Middle frontal gyrus (tissue), 1 donor: ENCODE results near the gene LRRC28.
"Not testable (repeated sequence)": the region's sequence is repeated elsewhere in the genome, so short reads cannot be mapped to it uniquely, and the experiment has no call there.

Experiments
- DNase-seq: peaks from one replicate; pipeline ENCODE4 v3.0.0-alpha.2; 2015; ENCODE audit warnings: low spot score; ENCODE audit errors: extremely low spot score

Gene LRRC28

DNA sequence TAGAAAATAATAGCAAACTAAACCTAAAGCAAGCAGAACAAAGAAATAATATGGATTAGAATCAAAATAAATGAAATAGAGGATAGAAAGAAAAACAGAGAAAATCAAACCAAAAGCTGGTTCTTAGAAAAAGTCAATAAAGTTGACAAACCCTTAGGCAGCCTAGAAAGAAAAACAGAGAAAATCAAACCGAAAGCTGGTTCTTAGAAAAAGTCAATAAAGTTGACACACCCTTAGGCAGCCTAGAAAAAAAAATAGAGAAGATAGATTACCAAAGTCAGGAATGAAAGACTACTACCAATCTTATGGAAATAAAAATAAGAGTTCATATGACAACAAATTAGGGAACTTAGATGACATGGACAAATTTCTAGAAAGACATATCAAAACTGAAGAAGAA, 142.4 kb downstream of the LRRC28 start:
- no peak for DNase-seq

DNA sequence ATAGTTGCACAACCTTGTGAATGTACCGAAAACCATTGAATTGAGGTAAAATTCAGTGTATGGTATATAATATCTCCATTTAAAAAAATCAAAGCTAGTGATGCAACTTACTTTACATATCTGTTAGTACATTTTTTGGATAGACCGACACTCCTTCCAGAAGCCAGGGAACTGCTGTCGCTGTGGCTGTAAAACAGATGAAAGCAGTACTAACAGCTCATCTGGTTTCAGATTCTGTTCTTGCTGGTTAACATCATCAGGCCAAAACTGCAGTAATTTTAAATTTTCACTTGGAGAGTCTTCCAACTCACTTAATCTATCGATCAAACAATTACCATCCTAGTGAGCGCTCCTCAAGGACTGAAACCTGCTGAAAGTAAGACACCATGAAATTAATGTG, 145.1 kb downstream of the LRRC28 start:
- no peak for DNase-seq

DNA sequence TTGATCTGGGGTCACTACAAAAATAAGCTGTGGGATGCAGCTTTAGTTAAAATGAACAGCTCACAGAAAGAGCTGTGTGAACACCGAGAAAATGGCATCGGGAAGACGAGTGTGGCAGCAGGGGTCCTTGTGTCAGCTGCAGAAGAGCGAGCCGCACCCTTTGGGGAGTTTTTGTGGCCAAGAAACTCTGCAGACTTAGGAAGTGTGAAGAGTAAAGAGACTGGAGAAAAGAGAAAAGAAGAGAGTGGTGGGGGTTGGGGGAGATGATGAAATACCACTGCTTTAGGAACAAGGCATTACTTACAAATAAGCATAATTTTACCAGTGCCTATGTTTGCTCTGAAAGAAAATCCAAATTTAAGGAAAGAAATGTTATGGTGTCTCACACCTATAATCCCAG, 147.8 kb downstream of the LRRC28 start:
- no peak for DNase-seq

DNA sequence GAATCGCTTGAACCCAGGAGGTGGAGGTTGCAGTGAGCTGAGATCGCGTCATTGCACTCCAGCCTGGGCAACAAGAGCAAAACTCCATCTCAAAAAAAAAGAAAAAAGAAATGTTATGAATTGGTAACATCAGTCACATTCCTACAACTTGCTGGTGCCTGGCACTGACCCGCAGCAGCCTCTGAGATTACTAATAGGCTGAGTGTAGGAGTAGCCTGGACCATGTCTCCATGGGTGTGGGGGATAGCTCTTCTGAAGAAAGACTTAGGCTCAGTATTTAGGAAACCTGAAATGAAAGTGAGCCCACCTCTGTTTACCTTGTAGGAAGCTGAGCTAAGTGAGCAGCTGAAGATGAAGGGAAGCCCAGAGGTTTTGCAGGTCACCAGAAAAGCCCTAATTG, 148.3 kb downstream of the LRRC28 start:
- DNase-seq = no peak

DNA sequence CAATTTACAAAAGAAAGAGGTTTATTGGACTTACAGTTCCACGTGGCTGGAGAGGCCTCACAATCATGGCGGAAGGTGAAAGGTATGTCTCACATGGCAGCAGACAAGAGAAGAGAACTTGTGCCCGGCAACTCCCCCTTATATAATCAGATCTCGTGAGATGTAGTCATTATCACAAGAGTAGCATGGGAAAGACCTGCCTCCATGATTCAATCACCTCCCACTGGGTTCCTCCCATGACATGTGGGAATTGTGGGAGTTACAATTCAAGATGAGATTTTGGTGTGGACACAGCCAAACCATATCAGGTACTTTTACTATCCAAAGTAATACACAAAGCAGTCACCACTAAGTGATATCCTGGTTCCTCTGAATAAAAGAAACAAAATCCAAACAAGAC, 149.9 kb downstream of the LRRC28 start:
- not testable (repeated sequence) for DNase-seq

DNA sequence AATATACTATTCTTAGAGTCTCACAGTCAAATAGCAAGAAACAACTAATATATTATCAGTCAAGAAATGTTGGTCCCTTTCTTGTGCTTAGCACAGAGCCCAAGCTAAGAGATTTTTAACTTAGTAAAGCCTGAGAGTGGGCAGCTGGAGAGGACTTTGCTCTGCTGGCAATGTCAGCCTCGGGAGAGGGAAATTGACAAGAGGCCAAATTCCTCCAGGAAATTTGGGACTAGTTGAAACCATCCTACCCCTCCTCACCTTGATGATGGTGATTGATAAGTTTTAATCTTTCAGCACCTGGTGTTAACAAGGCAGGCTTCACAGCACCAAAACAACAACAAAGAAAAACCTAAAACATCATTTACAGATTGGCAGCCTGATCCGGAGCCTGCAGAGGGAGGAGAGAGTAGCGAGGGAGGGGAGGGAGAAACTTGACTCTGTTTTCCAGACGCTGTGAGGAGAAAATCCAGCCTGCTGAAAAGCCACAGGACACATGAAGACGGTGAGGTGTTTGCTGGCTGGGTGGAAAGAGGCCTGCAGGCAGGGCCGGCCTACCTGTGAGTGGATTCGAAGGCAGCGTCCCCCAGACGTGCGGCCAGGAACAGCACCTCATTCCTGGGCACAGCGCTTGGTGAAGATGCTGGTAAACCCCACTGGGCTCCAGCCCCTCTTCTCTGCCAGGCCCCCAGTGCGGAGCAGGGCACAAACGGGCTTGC, 150.9 kb downstream of the LRRC28 start:
- DNase-seq = no peak

DNA sequence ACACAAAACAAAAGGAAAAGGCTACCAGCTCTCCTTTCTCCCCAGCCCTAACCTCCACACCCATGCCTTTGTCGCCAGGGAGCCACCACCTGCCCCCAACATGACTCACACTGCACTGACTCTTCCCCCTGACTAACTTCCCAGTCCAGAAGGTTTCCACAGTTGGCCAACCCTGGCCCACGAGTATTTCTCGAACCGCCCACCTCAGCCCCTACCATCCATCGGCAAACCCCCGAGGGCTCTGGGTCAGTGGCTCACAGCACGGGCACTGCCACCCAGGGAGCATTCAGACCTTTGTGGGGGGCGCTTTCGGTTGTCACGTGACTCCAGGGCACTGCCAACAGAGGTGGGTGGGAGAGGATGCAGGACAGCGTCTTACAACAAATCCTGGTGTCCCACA, 152.3 kb downstream of the LRRC28 start:
- no peak for DNase-seq

DNA sequence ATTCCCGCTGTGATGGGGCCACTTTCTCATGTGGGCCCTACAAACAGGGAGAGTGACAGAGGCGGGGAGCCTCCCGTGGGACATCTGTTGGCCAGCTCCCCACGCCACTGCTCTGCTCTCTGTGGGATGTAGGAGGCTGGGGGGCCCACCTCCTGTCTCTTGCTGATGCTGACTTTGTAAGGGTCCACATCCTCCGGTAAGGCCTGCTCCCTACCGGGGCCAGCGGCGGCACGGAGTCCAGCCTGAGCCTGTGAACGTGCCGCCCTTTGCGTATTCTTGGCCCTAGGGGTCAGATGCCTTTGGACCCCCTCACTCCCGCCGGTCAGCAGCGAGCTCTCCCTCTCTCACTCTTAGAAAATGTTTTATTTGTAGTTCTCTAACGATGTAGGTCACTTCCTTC, 153.2 kb downstream of the LRRC28 start:
- no peak for DNase-seq

DNA sequence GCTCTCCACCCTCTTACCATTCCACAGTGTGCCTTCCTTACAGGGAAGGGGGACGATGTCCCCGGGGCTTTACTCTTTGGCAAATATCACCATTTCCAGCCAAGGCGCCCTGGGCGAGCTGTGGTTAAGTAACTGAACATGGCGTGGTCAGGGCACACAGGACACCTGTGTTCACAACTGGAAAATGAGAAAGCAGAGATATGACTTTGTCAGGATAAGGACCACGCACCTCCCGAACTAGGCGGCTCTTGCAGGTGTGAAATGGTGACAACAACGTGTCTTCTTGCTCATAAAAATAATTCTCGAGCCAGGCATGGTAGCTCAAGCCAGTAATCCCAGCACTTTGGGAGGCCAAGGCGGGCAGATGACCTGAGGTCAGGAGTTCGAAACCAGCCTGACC, 154.8 kb downstream of the LRRC28 start:
- no peak for DNase-seq

DNA sequence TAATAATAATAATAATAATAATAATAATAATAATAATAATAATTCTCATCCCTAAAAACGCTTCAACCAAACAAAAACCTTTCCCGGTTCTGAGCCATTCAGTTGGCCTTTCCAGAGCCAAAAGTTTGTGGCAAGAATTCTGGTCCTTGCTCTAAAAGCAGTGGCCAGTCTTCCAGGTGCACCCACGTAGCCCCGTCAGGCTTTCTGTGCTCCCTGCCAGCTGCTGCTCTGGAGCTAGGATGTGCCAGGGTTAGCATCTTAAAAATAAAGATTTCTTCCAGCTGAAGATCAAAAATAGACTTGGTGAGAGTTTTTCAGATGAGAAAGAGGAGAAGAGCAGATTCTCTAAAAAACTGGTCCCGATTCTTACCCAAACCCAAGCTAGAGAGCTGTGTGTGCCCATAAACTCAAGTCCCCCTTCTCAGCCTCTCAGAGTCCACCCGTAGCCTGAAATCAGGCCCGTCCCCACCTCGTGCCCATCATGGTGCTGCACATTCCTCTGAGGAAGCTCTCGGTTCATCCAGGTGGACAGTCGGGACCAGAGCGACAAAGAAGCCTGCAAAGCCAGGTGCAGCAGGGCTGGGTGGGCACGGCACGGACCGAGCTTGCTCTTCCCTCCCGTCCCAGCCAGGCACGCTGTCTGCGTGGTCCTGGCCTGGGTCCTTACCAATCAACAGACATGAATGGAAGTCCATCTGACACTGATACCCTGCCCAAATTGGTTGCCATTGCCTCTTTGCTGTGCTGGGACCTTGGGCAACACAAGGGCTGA, 155.6 kb downstream of the LRRC28 start:
- peak; percentile 4 for DNase-seq

DNA sequence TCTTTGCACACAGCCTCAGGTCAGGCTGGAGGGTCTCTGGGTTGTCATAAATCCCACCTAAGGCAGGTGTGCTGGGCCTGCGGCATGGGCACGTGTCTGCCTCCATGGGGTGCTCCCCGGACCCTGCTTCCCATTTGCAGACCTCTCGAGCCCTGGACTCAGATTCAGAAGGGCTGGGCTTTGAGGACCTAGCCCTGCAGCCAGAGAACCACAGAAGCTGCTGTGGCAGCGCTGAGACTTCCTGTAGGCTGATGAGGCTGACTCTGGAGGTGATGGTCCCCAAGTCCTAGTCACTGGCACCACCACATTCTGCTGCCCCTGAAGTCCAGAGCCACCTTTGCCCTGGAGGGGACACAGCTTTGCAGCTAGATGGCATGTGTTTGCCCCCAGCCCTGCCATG, 156.4 kb downstream of the LRRC28 start:
- no peak for DNase-seq

DNA sequence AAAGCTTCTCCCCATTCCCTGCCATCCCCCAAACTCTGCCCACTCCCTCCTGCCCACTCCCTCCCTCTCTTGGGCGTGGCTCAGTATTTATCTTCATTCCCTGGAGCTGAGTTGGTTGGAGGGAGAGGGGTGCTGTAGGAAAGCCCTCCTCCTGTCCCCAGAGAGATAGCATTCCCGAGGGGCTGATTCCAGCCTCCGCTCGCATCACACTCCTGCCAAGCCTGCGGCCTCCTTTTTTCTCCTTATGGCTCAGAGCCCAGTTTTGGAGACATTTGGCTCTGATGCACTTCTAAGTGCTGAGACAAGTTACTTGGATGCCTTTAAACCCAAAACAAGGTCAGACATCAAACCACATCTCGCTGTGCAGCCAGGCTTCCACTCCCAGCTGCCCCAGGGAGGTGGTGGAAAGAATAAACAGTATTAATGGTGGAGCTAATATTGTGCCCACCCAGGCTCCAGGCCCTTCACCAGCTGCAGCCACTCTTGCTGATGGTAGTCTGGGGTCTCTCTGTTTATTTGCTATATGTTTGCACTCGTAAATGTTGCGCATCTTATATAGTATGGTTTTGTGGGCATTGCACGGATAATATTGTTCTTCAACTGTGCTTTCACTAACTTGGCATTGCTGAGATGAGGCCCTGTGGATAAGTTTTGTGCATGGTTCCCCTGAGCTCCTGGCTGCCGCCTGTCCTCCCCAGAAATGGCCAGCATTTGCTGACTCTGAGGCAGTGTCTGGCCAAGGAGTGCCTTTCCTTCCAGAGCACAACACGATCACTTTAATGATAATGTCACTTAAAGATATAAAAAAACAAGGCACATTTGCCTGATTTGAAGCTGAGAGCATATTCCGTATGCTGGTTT, 157.2 kb downstream of the LRRC28 start:
- DNase-seq = peak; percentile 53

DNA sequence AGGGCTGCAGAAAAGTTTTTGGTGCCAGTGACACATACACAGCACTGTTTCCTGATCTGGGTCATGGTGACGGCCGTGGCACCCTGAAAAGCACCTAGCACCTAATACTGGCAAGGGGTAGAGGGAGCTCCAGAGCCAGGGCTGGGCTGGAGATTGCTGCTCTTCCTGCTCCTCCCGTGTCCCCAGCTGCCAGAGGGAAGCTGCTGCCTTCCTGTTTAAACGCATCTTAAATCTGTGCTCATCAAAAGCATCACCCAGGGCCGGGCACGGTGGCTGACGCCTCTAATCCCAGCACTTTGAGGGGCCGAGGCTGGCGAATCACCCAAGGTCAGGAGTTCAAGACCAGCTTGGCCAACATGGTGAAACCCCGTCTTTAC, 157.8 kb downstream of the LRRC28 start:
- DNase-seq = no peak

DNA sequence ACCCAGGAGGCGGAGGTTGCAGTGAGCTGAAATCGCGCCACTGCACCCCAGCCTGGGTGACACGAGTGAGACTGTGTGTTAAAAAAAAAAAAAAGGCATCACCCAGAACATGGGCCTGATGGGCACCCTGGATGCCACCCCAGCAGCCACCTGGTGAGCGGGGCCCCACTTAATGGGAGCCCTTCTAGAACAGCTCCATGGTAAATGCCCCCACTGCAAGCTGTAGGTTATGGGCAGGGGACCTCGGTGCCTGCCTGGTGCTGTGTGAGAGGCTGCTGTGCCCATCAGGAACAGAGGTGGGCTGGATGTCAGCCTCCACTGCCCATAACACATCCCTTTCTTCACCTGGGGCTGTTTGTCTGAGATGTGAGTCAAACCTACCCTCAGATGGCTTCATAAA, 158.3 kb downstream of the LRRC28 start:
- no peak for DNase-seq

DNA sequence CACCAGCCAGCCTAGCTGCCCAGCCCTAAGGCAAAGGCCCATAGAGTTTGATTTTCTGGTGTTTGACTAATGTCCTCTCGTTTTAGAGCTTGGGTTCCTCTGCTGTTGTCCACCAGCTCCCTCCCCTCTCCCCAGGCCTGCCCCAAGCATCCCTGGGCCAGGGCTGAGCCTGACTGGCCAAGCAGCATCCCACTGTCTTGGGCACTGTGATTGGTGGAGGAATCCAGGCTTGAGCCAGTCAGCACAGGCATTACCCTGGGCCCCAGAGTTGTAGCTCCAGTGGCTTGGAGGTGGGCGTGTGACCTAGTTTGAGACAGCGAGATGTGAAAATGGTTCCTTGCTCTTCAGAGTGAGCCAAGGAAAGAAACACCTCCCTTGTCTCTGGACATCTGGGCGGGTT, 159.2 kb downstream of the LRRC28 start:
- DNase-seq = peak; percentile 8

DNA sequence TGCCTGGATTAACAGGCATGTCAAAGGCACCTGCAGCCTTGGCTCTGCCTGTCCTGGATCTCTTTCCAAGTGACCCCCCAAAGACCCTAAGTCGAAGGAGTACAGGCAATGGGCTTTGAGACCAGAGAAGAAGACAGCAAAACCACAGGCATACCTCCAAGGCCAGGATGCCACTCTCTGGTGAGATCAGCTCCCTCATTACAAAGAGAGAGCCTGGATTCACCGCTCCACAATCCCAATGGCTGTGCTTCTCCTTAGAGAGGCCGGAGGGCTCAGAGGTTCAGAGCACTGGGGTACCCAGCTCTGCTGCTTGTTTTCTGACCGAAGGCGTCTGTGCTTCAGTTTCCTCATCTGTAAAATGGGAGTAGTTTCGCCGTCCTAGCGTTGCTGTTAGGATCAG, 160.0 kb downstream of the LRRC28 start:
- no peak for DNase-seq

DNA sequence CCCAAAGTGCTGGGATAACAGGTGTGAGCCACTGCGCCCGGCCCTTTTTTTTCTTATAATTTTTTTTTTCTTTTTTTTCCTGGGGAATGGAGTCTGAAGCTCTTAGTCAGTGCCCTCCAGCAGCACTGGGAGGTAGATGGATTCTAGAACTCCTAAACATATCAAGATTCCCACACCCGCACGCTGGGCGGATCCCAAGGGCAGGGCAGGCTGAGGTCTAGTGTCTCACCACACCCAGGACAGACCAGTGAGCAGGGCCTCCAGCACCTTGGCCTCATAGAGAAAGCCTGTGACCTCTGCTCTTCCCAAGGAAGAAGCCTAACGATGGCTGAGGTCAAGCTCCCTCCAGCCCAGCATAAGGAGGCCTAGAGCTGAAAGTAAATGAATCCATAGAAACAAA, 160.8 kb downstream of the LRRC28 start:
- no peak for DNase-seq

DNA sequence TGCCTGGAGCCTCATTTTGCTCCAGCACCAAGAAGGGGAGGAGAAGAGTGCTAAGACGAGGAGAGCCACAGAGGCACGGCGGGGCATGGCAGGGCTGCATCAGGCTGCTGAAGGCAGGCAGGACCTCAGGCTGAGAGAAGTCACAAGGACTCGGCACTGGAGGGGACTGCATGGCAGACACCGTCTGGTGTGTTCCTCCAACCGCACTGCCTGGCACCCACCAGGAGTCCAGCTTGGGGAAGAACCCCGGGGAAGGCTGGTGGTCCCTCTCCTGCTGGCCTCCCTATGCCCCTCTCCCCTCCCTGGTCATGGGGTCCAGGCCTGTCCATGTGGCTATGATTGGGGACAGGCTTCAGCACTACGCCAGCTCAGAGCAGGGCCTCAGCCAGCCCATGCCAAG, 161.3 kb downstream of the LRRC28 start:
- no peak for DNase-seq

DNA sequence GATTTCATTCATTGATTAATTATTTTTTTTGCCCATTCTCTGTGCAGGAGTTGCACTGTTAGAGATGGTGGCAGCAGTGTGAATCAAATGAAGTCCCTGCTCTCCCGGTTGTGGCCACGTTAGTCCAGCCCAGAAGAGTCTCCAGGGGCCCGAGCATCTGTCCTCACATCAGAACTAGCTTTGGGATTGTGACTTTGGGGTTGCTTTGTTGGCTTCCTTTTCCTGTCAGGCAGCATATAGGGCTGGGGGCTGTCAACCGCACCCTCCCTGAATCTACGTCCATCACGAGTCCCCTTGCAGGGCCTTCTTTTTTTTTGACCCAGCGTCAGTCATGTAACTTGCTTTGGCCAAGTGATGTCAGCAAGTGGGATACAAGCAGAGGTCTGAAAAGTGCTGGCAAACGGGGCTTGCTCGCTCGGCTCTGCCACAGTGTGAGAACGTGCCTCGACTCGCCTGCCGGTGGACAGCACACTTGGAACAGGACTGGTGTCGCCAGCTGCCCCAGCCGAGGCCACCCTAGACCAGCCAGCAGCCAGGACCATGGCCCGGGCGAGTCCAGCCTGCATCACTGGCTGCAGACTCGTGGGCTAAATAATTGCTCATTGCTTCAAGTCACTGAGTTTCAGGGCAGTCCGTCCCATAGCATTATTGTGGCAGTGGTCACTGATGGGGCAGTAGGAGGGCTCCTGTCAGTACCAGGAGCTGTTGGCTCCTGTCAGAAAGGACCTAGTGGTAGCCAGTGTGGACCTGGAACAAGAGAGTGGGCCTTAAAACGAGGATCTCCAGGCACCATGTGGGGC, 162.9 kb downstream of the LRRC28 start:
- no peak for DNase-seq

DNA sequence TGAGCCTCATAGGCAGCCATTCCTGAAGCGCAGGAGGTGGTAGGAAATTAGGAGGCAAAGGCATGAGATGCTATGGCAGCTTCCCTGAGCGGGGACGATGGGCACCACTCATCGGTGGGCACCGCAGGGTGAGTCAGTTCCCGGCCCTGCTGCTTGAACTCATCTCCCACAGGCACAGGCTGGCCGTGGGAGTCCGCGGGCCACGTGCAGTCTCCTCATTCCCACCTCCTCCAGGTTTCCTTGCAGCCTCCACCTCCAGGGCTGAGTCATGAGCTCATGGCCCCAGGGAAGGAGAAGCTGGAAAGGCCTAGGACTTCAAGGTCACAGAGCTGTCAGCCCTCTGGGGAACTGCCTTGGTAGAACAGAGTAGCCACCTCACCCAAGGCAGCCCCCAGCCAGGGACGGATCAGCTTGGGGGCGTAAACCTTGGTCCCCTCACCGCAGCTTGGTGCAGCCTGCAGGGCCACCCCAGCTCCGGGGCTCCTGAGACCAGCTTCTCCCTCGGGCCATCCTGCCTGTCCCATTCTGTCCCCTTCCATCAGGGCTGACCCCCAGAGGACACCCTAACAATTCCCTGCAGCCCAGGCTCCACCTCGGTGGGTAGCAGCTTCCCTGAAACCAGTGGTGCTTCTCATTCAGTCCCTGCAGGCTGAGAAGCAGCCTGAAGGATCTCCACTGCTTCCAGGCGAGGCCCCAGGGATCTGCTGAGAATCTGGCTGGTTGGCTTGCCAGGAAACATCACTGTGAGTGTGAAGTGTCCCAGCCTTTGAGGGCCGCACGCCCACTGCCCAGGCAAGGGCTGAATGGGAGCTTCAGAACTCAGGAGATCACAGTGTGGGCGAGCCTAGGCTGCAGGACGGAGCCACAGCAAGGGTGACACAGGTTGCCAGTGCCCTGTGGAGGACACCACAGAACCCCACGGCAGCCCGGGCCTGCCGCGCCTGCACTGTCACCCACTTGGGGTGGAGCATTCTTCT, 163.8 kb downstream of the LRRC28 start:
- DNase-seq = no peak
